ENCODE measurements around the gene KLHL40.
"Not testable (repeated sequence)": the region's sequence is repeated elsewhere in the genome, so short reads cannot be mapped to it uniquely, and the experiment has no call there.

KLHL40 gene

GRCh38 chr3:42722442-42722841, 37.1 kb downstream of the KLHL40 start:
- not testable (repeated sequence) for DNase-seq (ENCODE audit: low spot score)

- DNase-seq (ENCODE audit: low spot score): no peak
Observed at GRCh38 chr3:42723219-42723618, 37.9 kb downstream of the KLHL40 start.

GRCh38 chr3:42725454-42725853, 40.1 kb downstream of the KLHL40 start:
- DNase-seq (ENCODE audit: low spot score): no peak

- DNase-seq (ENCODE audit: low spot score): no peak
Observed at GRCh38 chr3:42728056-42728455, 42.7 kb downstream of the KLHL40 start.

GRCh38 chr3:42728668-42729364, 43.5 kb downstream of the KLHL40 start:
- no peak for DNase-seq (ENCODE audit: low spot score)

- DNase-seq (ENCODE audit: low spot score): no peak
Observed at GRCh38 chr3:42729404-42730145, 44.2 kb downstream of the KLHL40 start.

GRCh38 chr3:42730294-42730693, 45.0 kb downstream of the KLHL40 start:
- DNase-seq (ENCODE audit: low spot score): no peak

- no peak for DNase-seq (ENCODE audit: low spot score)
Observed at GRCh38 chr3:42730706-42731420, 45.5 kb downstream of the KLHL40 start.

GRCh38 chr3:42731476-42732195, 46.3 kb downstream of the KLHL40 start:
- no peak for DNase-seq (ENCODE audit: low spot score)

- no peak for DNase-seq (ENCODE audit: low spot score)
Observed at GRCh38 chr3:42732196-42732828, 47.0 kb downstream of the KLHL40 start.

GRCh38 chr3:42732829-42733459, 47.6 kb downstream of the KLHL40 start:
- no peak for DNase-seq (ENCODE audit: low spot score)

- DNase-seq (ENCODE audit: low spot score): no peak
Observed at GRCh38 chr3:42733501-42734262, 48.3 kb downstream of the KLHL40 start.

GRCh38 chr3:42734263-42734860, 49.0 kb downstream of the KLHL40 start:
- DNase-seq (ENCODE audit: low spot score): no peak

GRCh38 chr3:42735019-42735418, 49.7 kb downstream of the KLHL40 start:
- DNase-seq (ENCODE audit: low spot score): no peak

- DNase-seq (ENCODE audit: low spot score): no peak
Observed at GRCh38 chr3:42735615-42736014, 50.3 kb downstream of the KLHL40 start.

- no peak for DNase-seq (ENCODE audit: low spot score)
Observed at GRCh38 chr3:42736081-42736480, 50.7 kb downstream of the KLHL40 start.

- DNase-seq (ENCODE audit: low spot score): no peak
Observed at GRCh38 chr3:42736531-42736930, 51.2 kb downstream of the KLHL40 start.

GRCh38 chr3:42739401-42740158, 54.2 kb downstream of the KLHL40 start:
- DNase-seq (ENCODE audit: low spot score): no peak

GRCh38 chr3:42741796-42742195, 56.5 kb downstream of the KLHL40 start:
- DNase-seq (ENCODE audit: low spot score): no peak

All from CD4-positive, alpha-beta T cell treated with Interleukin-15 for 4 hours (primary cell).